CD1c-positive myeloid dendritic cell (primary cell): Measurements from ENCODE around the gene DOCK9.

Experiments
- DNase-seq: peaks from one replicate; pipeline ENCODE4 v3.0.0-alpha.2; 2016; ENCODE audit errors: extremely low spot score

Gene DOCK9

GRCh38 chr13:98888222-98888889 lies 89.5 kb downstream of the DOCK9 start:
- DNase-seq = no peak

- no peak for DNase-seq
Observed at GRCh38 chr13:98886587-98887230, 91.2 kb downstream of the DOCK9 start.

- no peak for DNase-seq
Observed at GRCh38 chr13:98885600-98885999, 92.3 kb downstream of the DOCK9 start.

GRCh38 chr13:98883998-98884397 lies 93.9 kb downstream of the DOCK9 start:
- no peak for DNase-seq

- no peak for DNase-seq
Observed at GRCh38 chr13:98881390-98881789, 96.5 kb downstream of the DOCK9 start.

- DNase-seq = no peak
Observed at GRCh38 chr13:98880677-98881076, 97.2 kb downstream of the DOCK9 start.

- no peak for DNase-seq
Observed at GRCh38 chr13:98879957-98880356, 97.9 kb downstream of the DOCK9 start.

- no peak for DNase-seq
Observed at GRCh38 chr13:98879127-98879520, 98.7 kb downstream of the DOCK9 start.

- no peak for DNase-seq
Observed at GRCh38 chr13:98878486-98879126, 99.3 kb downstream of the DOCK9 start.

- DNase-seq = no peak
Observed at GRCh38 chr13:98877936-98878335, 99.9 kb downstream of the DOCK9 start.

GRCh38 chr13:98877466-98877865 lies 100.4 kb downstream of the DOCK9 start:
- DNase-seq = no peak

- no peak for DNase-seq
Observed at GRCh38 chr13:98875146-98875729, 102.6 kb downstream of the DOCK9 start.

GRCh38 chr13:98874029-98874397 lies 103.9 kb downstream of the DOCK9 start:
- DNase-seq = no peak

- DNase-seq = no peak
Observed at GRCh38 chr13:98873377-98874028, 104.4 kb downstream of the DOCK9 start.

GRCh38 chr13:98871727-98872126 lies 106.1 kb downstream of the DOCK9 start:
- DNase-seq = no peak

- DNase-seq = no peak
Observed at GRCh38 chr13:98869408-98870090, 108.3 kb downstream of the DOCK9 start.

- no peak for DNase-seq
Observed at GRCh38 chr13:98868932-98869331, 108.9 kb downstream of the DOCK9 start.

- no peak for DNase-seq
Observed at GRCh38 chr13:98866882-98867281, 111.0 kb downstream of the DOCK9 start.

GRCh38 chr13:98860491-98860890 lies 117.4 kb downstream of the DOCK9 start:
- DNase-seq = no peak

- DNase-seq = no peak
Observed at GRCh38 chr13:98858191-98858590, 119.7 kb downstream of the DOCK9 start.

GRCh38 chr13:98856983-98857382 lies 120.9 kb downstream of the DOCK9 start:
- DNase-seq = no peak

- DNase-seq = no peak
Observed at GRCh38 chr13:98854448-98854847, 123.4 kb downstream of the DOCK9 start.
